Measurements from ENCODE around the gene LRTM2.

- no peak for TF ChIP-seq CTCF (conservative IDR thresholded peaks at IDR 0.05; ENCODE audit: low read depth, low read length)
- TF ChIP-seq EZH2phosphoT487 (IDR thresholded peaks at IDR 0.05; ENCODE audit: borderline replicate concordance, low read length): no peak
- no peak for TF ChIP-seq EZH2 (IDR thresholded peaks at IDR 0.05; ENCODE audit: low read length, unreplicated experiment)
Measured at GRCh38 chr12:1797011-1797901, 23.1 kb upstream of the LRTM2 start.

All from PC-3 (cell line).